ENCODE data around the gene COQ8A. TPM values are rescaled to one million over a fixed set of nuclear protein-coding genes. Genes with fewer than 3 reads are reported as not detected.
"Not testable (repeated sequence)": the region's sequence is repeated elsewhere in the genome, so short reads cannot be mapped to it uniquely, and the experiment has no call there.

The COQ8A gene
- total and polyA plus RNA-seq, 4 experiments from 2014 or later: 43.5 to 70.7 (median 59.3) TPM

- H3K9me3 ChIP-seq (ENCODE audit: control insufficient read depth in 1 of 2, low read length in 2 of 2): no peaks in the 10 kb centered on the region
- Mint-ChIP-seq H3K4me1 (no peaks in the 10 kb centered on the region), H3K27me3 (peaks cover 2 to 4% of the 10 kb centered on the region in 2 donors), H3K9me3 (no peaks in the 10 kb centered on the region), H3K27ac (no peak overlapping the region), H3K36me3 (peaks cover 0 to under 1% of the 10 kb centered on the region in 2 donors), H3K4me3 (no peak overlapping the region)
- no peak overlapping the region for H3K27ac ChIP-seq (ENCODE audit: low read depth, low read length)
- no peak for DNase-seq
- CTCF ChIA-PET (ENCODE audit: partially characterized antibody): interaction anchor here (2.1 kb wide), 1 partner anchor 9 kb away, joined by 7 read pairs; no protein-coding TSS in a partner anchor
- no peaks in the 10 kb centered on the region for H3K27me3 ChIP-seq (ENCODE audit: insufficient read depth, low read length)
- no peaks in the 10 kb centered on the region for H3K4me1 ChIP-seq (ENCODE audit: insufficient read depth, low read length)
- POLR2A ChIA-PET (ENCODE audit: partially characterized antibody): no interaction called here
- H3K36me3 ChIP-seq (ENCODE audit: insufficient read depth, low read length): no peaks in the 10 kb centered on the region
- intact Hi-C loops (cut with micrococcal nuclease): no loop called here
- H3K4me3 ChIP-seq (ENCODE audit: low read length in 2 of 2): no peak overlapping the region
Measured at GRCh38 chr1:226921504-226921903, 18.6 kb upstream of the COQ8A start.

- H3K4me1 Mint-ChIP-seq; H3K27ac Mint-ChIP-seq; intact Hi-C loops (cut with micrococcal nuclease); H3K4me3 ChIP-seq (ENCODE audit: low read length in 2 of 2); DNase-seq; H3K4me1 ChIP-seq (ENCODE audit: insufficient read depth, low read length); H3K36me3 Mint-ChIP-seq; H3K27me3 ChIP-seq (ENCODE audit: insufficient read depth, low read length); H3K4me3 Mint-ChIP-seq; H3K36me3 ChIP-seq (ENCODE audit: insufficient read depth, low read length); H3K9me3 ChIP-seq (ENCODE audit: control insufficient read depth in 1 of 2, low read length in 2 of 2); CTCF ChIA-PET (ENCODE audit: partially characterized antibody); H3K27ac ChIP-seq (ENCODE audit: low read depth, low read length); H3K27me3 Mint-ChIP-seq: not testable (repeated sequence)
- POLR2A ChIA-PET (ENCODE audit: partially characterized antibody): interaction anchor here (2.1 kb wide), 1 partner anchor 11 kb away, joined by 10 read pairs; the partner anchor contains the start of gene COQ8A
- H3K9me3 Mint-ChIP-seq: peaks cover 0 to 12% (median 8%) of the 10 kb centered on the region in 8 donors
Measured at GRCh38 chr1:226929260-226930111, 10.6 kb upstream of the COQ8A start.

- no peak for DNase-seq
- Mint-ChIP-seq H3K27me3 (peaks cover 0 to 2% of the 10 kb centered on the region in 2 donors), H3K27ac (no peak overlapping the region), H3K4me3 (no peak overlapping the region), H3K9me3 (peaks cover 4 to 21% (median 15%) of the 10 kb centered on the region in 8 donors), H3K4me1 (peaks cover 4 to 20% (median 10%) of the 10 kb centered on the region in 4 donors), H3K36me3 (peaks cover 8% of the 10 kb centered on the region in 2 donors)
- intact Hi-C loops (cut with micrococcal nuclease): loop anchor here (5.0 kb wide), 1 partner anchor 52 kb away; no protein-coding TSS in a partner anchor
- CTCF ChIA-PET (ENCODE audit: partially characterized antibody): no interaction called here
- H3K4me3 ChIP-seq (ENCODE audit: low read length in 2 of 2): no peak overlapping the region
- peaks cover 0 to 7% of the 10 kb centered on the region in 2 donors for H3K9me3 ChIP-seq (ENCODE audit: control insufficient read depth in 1 of 2, low read length in 2 of 2)
- peaks cover 15% of the 10 kb centered on the region for H3K4me1 ChIP-seq (ENCODE audit: insufficient read depth, low read length)
- H3K36me3 ChIP-seq (ENCODE audit: insufficient read depth, low read length): no peaks in the 10 kb centered on the region
- no peak overlapping the region for H3K27ac ChIP-seq (ENCODE audit: low read depth, low read length)
- no peaks in the 10 kb centered on the region for H3K27me3 ChIP-seq (ENCODE audit: insufficient read depth, low read length)
- POLR2A ChIA-PET (ENCODE audit: partially characterized antibody): no interaction called here
Measured at GRCh38 chr1:226934483-226935237, 5.4 kb upstream of the COQ8A start.

GRCh38 chr1:226937940-226938725, 2.0 kb upstream of the COQ8A start:
- H3K27ac ChIP-seq (ENCODE audit: low read depth, low read length): peak overlapping the region; percentile 87
- peaks cover 12% of the 10 kb centered on the region in 2 donors for H3K36me3 Mint-ChIP-seq

GRCh38 chr1:226938903-226939437, 1.1 kb upstream of the COQ8A start:
- H3K9me3 Mint-ChIP-seq: peaks cover 4 to 17% (median 12%) of the 10 kb centered on the region in 8 donors
- H3K36me3 ChIP-seq (ENCODE audit: insufficient read depth, low read length): no peaks in the 10 kb centered on the region
- no peak for DNase-seq
- no peaks in the 10 kb centered on the region for H3K27me3 ChIP-seq (ENCODE audit: insufficient read depth, low read length)
- H3K4me1 ChIP-seq (ENCODE audit: insufficient read depth, low read length): peaks cover 40% of the 10 kb centered on the region
- H3K4me1 Mint-ChIP-seq: peaks cover 25 to 61% (median 41%) of the 10 kb centered on the region in 4 donors
- intact Hi-C loops (cut with micrococcal nuclease): loop anchor here (2.0 to 5.0 kb wide), 3 partner anchors 57 to 530 kb away; partner anchors contain the start of genes ITPKB and PARP1
- H3K27ac Mint-ChIP-seq: peak overlapping the region; percentile 96 to 98 (median 97)
- ChIA-PET CTCF (ENCODE audit: partially characterized antibody) (interaction anchor here (0.6 to 2.3 kb wide), 7 partner anchors 12 to 955 kb away, joined by 3 to 7 read pairs (median 4); partner anchors contain the start of gene ITPKB), POLR2A (ENCODE audit: partially characterized antibody) (interaction anchor here (0.6 to 3.7 kb wide), 39 partner anchors 8 to 1494 kb away, joined by 3 to 64 read pairs (median 4); partner anchors contain the start of genes H3-3A, IBA57, ITPKB and LIN9)
- peaks cover 0 to 7% of the 10 kb centered on the region in 2 donors for H3K9me3 ChIP-seq (ENCODE audit: control insufficient read depth in 1 of 2, low read length in 2 of 2)
- H3K27ac ChIP-seq (ENCODE audit: low read depth, low read length): peak overlapping the region; percentile 87
- peaks cover 12% of the 10 kb centered on the region in 2 donors for H3K36me3 Mint-ChIP-seq
- peaks cover 0 to 2% of the 10 kb centered on the region in 2 donors for H3K27me3 Mint-ChIP-seq
- H3K4me3 Mint-ChIP-seq: peak overlapping the region; percentile 89 to 95 (median 90)
- peak overlapping the region; percentile 75 to 80 for H3K4me3 ChIP-seq (ENCODE audit: low read length in 2 of 2)

More at GRCh38 chr1:226937940-226938725, 2.0 kb upstream of the COQ8A start:
- Mint-ChIP-seq H3K4me3 (peak overlapping the region; percentile 23 to 95 (median 90)), H3K27me3 (peaks cover 0 to 2% of the 10 kb centered on the region in 2 donors), H3K27ac (peak overlapping the region; percentile 82 to 98 (median 97)), H3K9me3 (peaks cover 4 to 21% (median 13%) of the 10 kb centered on the region in 8 donors), H3K4me1 (peaks cover 20 to 52% (median 33%) of the 10 kb centered on the region in 4 donors)
- H3K27me3 ChIP-seq (ENCODE audit: insufficient read depth, low read length): no peaks in the 10 kb centered on the region
- H3K9me3 ChIP-seq (ENCODE audit: control insufficient read depth in 1 of 2, low read length in 2 of 2): peaks cover 0 to 7% of the 10 kb centered on the region in 2 donors
- no peak for DNase-seq
- no peaks in the 10 kb centered on the region for H3K36me3 ChIP-seq (ENCODE audit: insufficient read depth, low read length)
- peaks cover 35% of the 10 kb centered on the region for H3K4me1 ChIP-seq (ENCODE audit: insufficient read depth, low read length)
- no peak overlapping the region for H3K4me3 ChIP-seq (ENCODE audit: low read length in 2 of 2)
- ChIA-PET POLR2A (ENCODE audit: partially characterized antibody) (interaction anchor here (0.6 to 3.7 kb wide), 20 partner anchors 11 to 1493 kb away, joined by 3 to 64 read pairs (median 4); partner anchors contain the start of genes IBA57, PARP1 and SDE2), CTCF (ENCODE audit: partially characterized antibody) (interaction anchor here (0.6 to 2.3 kb wide), 8 partner anchors 13 to 956 kb away, joined by 3 to 7 read pairs (median 4); no protein-coding TSS in a partner anchor)
- intact Hi-C loops (cut with micrococcal nuclease): loop anchor here (2.0 to 5.0 kb wide), 3 partner anchors 56 to 529 kb away; partner anchors contain the start of genes ITPKB and PARP1

Data from CD4-positive, alpha-beta memory T cell (primary cell).